Right lobe of liver (tissue), 4 donors: ENCODE results near the gene ABHD2.

Experiments
- POLR2A ChIP-seq: fragments of 450-650 bp; IDR thresholded peaks from one replicate; pipeline ENCODE4 v1.6.1; 2017; ENCODE audit warnings: antibody characterized with exemption, mild to moderate bottlenecking
- TF ChIP-seq, protein P1 (sequence below), 4 donors: fragments of 200-600 bp in 3 of 4; fragments of 450-650 bp in 1 of 4; IDR thresholded peaks; one replicate each; pipeline versions ENCODE4 v1.5.1 to v1.8.0; 2016 to 2022; ENCODE audit warnings: antibody characterized with exemption in 4 of 4, mild to moderate bottlenecking in 2 of 4
- donor health status: DM: no; HTN: no; CAD: no.
- donor health status: DM: no; HTN: no; CAD: no.
- donor health status: DM: no; HTN: yes; CAD: no.

DNA sequence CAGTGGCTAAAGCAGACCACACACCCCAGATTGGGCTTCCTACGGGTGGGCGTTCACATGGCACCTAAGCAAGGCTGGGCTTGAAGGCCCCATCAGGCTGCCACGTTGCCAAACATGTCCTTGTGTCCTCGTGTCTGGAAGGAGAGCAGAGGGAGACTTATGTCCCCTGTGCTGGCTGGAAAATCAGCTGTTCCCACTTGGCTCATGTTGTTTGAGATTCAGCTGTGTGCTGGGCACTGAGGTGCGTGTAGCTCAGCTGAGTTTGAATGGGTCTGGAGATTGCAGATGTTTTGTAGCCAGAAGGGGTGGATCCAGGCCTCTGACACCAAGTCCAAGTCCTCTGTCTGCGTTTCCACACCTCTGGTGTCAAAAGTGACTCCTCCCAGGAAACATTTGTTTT, 98.5 kb downstream of the ABHD2 start:
- TF ChIP-seq, protein P1, sequence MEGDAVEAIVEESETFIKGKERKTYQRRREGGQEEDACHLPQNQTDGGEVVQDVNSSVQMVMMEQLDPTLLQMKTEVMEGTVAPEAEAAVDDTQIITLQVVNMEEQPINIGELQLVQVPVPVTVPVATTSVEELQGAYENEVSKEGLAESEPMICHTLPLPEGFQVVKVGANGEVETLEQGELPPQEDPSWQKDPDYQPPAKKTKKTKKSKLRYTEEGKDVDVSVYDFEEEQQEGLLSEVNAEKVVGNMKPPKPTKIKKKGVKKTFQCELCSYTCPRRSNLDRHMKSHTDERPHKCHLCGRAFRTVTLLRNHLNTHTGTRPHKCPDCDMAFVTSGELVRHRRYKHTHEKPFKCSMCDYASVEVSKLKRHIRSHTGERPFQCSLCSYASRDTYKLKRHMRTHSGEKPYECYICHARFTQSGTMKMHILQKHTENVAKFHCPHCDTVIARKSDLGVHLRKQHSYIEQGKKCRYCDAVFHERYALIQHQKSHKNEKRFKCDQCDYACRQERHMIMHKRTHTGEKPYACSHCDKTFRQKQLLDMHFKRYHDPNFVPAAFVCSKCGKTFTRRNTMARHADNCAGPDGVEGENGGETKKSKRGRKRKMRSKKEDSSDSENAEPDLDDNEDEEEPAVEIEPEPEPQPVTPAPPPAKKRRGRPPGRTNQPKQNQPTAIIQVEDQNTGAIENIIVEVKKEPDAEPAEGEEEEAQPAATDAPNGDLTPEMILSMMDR (IDR thresholded peaks at IDR 0.05), result no peak
- no peak for TF ChIP-seq POLR2A
